Left ventricle myocardium superior (tissue), 1 donor: Measurements from ENCODE around the gene NCBP3. TPM values are rescaled to one million over a fixed set of nuclear protein-coding genes. Genes with fewer than 3 reads are reported as not detected.
"Not testable (repeated sequence)": the region's sequence is repeated elsewhere in the genome, so short reads cannot be mapped to it uniquely, and the experiment has no call there.

Source experiments
- ATAC-seq: fragments of 200-7000 bp; cut with Tn5 transposase; one replicate; pipeline ENCODE4 v1.9.1; 2020; ENCODE audit warnings: mild to moderate bottlenecking, moderate library complexity
- DNase-seq: peaks from one replicate; pipeline ENCODE4 v3.0.0-alpha.2; 2020
- intact Hi-C: fragments of 100-400 bp; cut with micrococcal nuclease; formaldehyde crosslinking; loops from one replicate; pipeline ENCODE4 v1.11.0; 2022
- total RNA-seq: library from RNA; stranded (reverse); fragmentation: NEBNext Ultra II Directional; extraction: Animal tissue kit (Norgen Biotek cat#: 25700); gene quantifications from one replicate; pipeline ENCODE4 v1.2.1, GENCODE V29; 2021
- donor health status: DM: no; HTN: yes; CAD: no; lungs with severe emphysema.

Gene NCBP3
- total RNA-seq, 1 donor from 2014 or later = 17.8 TPM

GRCh38 chr17:3854204-3854603, 8.2 kb upstream of the NCBP3 start:
- ATAC-seq, intact Hi-C loops, DNase-seq: not testable (repeated sequence)

GRCh38 chr17:3852561-3852960, 6.5 kb upstream of the NCBP3 start:
- ATAC-seq (no peak), DNase-seq (no peak)
- intact Hi-C loops = no loop called here

- no peak for ATAC-seq
- intact Hi-C loops = no loop called here
These were observed 5.5 kb upstream of the NCBP3 start for GRCh38 chr17:3851461-3852100.

GRCh38 chr17:3848229-3848835, 2.3 kb upstream of the NCBP3 start:
- no peak for ATAC-seq
- DNase-seq = no peak
- intact Hi-C loops = no loop called here

More at GRCh38 chr17:3851461-3852100, 5.5 kb upstream of the NCBP3 start:
- DNase-seq = no peak

- intact Hi-C loops = no loop called here
- DNase-seq (no peak), ATAC-seq (no peak)
These were observed 1.2 kb upstream of the NCBP3 start for GRCh38 chr17:3847165-3847670.

- intact Hi-C loops = no loop called here
- ATAC-seq = no peak
- DNase-seq = no peak
These were observed 555 bp upstream of the NCBP3 start for GRCh38 chr17:3846437-3847164.

- intact Hi-C loops = no loop called here
- ATAC-seq = no peak
These were observed 790 bp downstream of the NCBP3 start for GRCh38 chr17:3845291-3845620.

GRCh38 chr17:3844556-3844955, 1.5 kb downstream of the NCBP3 start:
- ATAC-seq, intact Hi-C loops, DNase-seq: not testable (repeated sequence)

More at GRCh38 chr17:3845291-3845620, 790 bp downstream of the NCBP3 start:
- no peak for DNase-seq

- DNase-seq = no peak
- intact Hi-C loops = no loop called here
- no peak for ATAC-seq
These were observed 2.0 kb downstream of the NCBP3 start for GRCh38 chr17:3843935-3844516.

GRCh38 chr17:3838206-3838605, 7.8 kb downstream of the NCBP3 start:
- ATAC-seq = no peak
- no peak for DNase-seq
- intact Hi-C loops = no loop called here

GRCh38 chr17:3836551-3836950, 9.5 kb downstream of the NCBP3 start:
- DNase-seq = no peak
- ATAC-seq = no peak
- intact Hi-C loops = no loop called here

GRCh38 chr17:3835410-3836229, 10.4 kb downstream of the NCBP3 start:
- DNase-seq (no peak), ATAC-seq (peak; percentile 84)
- intact Hi-C loops = no loop called here

GRCh38 chr17:3834811-3835210, 11.2 kb downstream of the NCBP3 start:
- ATAC-seq (no peak), DNase-seq (no peak)
- intact Hi-C loops = no loop called here

GRCh38 chr17:3828852-3829232, 17.2 kb downstream of the NCBP3 start:
- DNase-seq = no peak
- peak; percentile 46 for ATAC-seq
- intact Hi-C loops = no loop called here

GRCh38 chr17:3828151-3828851, 17.7 kb downstream of the NCBP3 start:
- ATAC-seq (peak; percentile 95), DNase-seq (no peak)
- intact Hi-C loops = no loop called here

GRCh38 chr17:3827124-3827773, 18.8 kb downstream of the NCBP3 start:
- ATAC-seq = no peak
- intact Hi-C loops = no loop called here
- no peak for DNase-seq

GRCh38 chr17:3826191-3826590, 19.9 kb downstream of the NCBP3 start:
- no peak for ATAC-seq
- no peak for DNase-seq
- intact Hi-C loops = no loop called here

GRCh38 chr17:3821101-3821500, 24.9 kb downstream of the NCBP3 start:
- DNase-seq (no peak), ATAC-seq (no peak)
- intact Hi-C loops = no loop called here
